ENCODE data around the gene SCN11A.
"Not testable (repeated sequence)": the region's sequence is repeated elsewhere in the genome, so short reads cannot be mapped to it uniquely, and the experiment has no call there.

The SCN11A gene

GRCh38 chr3:39065197-39065596, 13.5 kb upstream of the SCN11A start:
- DNase-seq (ENCODE audit: low read depth, low spot score), result no peak

GRCh38 chr3:39064646-39065045, 12.9 kb upstream of the SCN11A start:
- DNase-seq (ENCODE audit: low read depth, low spot score), result no peak

GRCh38 chr3:39063143-39063542, 11.4 kb upstream of the SCN11A start:
- DNase-seq (ENCODE audit: low read depth, low spot score), result no peak

GRCh38 chr3:39062180-39062579, 10.4 kb upstream of the SCN11A start:
- DNase-seq (ENCODE audit: low read depth, low spot score), result no peak

- not testable (repeated sequence) for DNase-seq (ENCODE audit: low read depth, low spot score)
Measured at GRCh38 chr3:39061228-39061627, 9.5 kb upstream of the SCN11A start.

GRCh38 chr3:39056151-39056550, 4.4 kb upstream of the SCN11A start:
- DNase-seq (ENCODE audit: low read depth, low spot score), result no peak

GRCh38 chr3:39053696-39054095, 2.0 kb upstream of the SCN11A start:
- no peak for DNase-seq (ENCODE audit: low read depth, low spot score)

GRCh38 chr3:39052583-39052982, 839 bp upstream of the SCN11A start:
- no peak for DNase-seq (ENCODE audit: low read depth, low spot score)

- no peak for DNase-seq (ENCODE audit: low read depth, low spot score)
Measured at GRCh38 chr3:39050029-39050428, 1.7 kb downstream of the SCN11A start.

GRCh38 chr3:39038165-39038564, 13.6 kb downstream of the SCN11A start:
- DNase-seq (ENCODE audit: low read depth, low spot score), result no peak

- no peak for DNase-seq (ENCODE audit: low read depth, low spot score)
Measured at GRCh38 chr3:39029556-39029955, 22.2 kb downstream of the SCN11A start.

GRCh38 chr3:39028546-39028945, 23.2 kb downstream of the SCN11A start:
- no peak for DNase-seq (ENCODE audit: low read depth, low spot score)

GRCh38 chr3:39025222-39025970, 26.3 kb downstream of the SCN11A start:
- DNase-seq (ENCODE audit: low read depth, low spot score), result no peak

GRCh38 chr3:39024497-39024896, 27.2 kb downstream of the SCN11A start:
- DNase-seq (ENCODE audit: low read depth, low spot score), result no peak

GRCh38 chr3:39022286-39022630, 29.5 kb downstream of the SCN11A start:
- no peak for DNase-seq (ENCODE audit: low read depth, low spot score)

- DNase-seq (ENCODE audit: low read depth, low spot score), result no peak
Measured at GRCh38 chr3:39021465-39022285, 30.1 kb downstream of the SCN11A start.

GRCh38 chr3:39021029-39021428, 30.7 kb downstream of the SCN11A start:
- no peak for DNase-seq (ENCODE audit: low read depth, low spot score)

GRCh38 chr3:39019299-39019698, 32.4 kb downstream of the SCN11A start:
- DNase-seq (ENCODE audit: low read depth, low spot score), result no peak

- no peak for DNase-seq (ENCODE audit: low read depth, low spot score)
Measured at GRCh38 chr3:39015418-39015817, 36.3 kb downstream of the SCN11A start.

- no peak for DNase-seq (ENCODE audit: low read depth, low spot score)
Measured at GRCh38 chr3:39013921-39014509, 37.7 kb downstream of the SCN11A start.

GRCh38 chr3:39013289-39013688, 38.5 kb downstream of the SCN11A start:
- no peak for DNase-seq (ENCODE audit: low read depth, low spot score)

- no peak for DNase-seq (ENCODE audit: low read depth, low spot score)
Measured at GRCh38 chr3:39011191-39011736, 40.5 kb downstream of the SCN11A start.
